ENCODE results near the gene PRODH2. TPM values are rescaled to one million over a fixed set of nuclear protein-coding genes. Genes with fewer than 3 reads are reported as not detected.

Gene PRODH2
- polyA plus RNA-seq, 1 of the 3 experiments (the other 2 are of a cell fraction) = not detected

DNA sequence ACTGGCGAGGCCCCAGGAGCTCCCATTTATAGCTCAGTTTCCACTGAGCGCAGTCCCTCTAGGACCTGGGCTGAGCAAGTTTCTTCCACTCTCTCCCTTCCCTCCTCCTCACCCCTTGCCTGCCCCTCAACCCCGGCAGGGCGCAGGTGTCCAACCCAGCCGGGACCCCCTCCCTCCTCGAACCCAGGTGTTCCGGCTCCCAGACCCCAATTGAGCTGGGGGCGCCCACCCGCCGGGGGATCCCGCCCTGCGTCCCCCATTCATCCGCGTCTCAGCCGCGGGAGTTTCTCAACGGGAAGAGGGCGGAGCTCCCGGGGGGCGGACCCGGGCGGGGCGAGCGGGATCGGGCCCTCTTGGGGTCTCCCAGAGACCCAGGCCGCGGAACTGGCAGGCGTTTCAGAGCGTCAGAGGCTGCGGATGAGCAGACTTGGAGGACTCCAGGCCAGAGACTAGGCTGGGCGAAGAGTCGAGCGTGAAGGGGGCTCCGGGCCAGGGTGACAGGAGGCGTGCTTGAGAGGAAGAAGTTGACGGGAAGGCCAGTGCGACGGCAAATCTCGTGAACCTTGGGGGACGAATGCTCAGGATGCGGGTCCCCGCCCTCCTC is 44.0 kb upstream of the PRODH2 start, which contains the start of gene KIRREL2:
KIRREL2 (plus strand) TSS at position 366 of the 604 bp plus-strand sequence; CDS start at position 575, 209 bp downstream.
- CTCF ChIA-PET = interaction anchor here (1.0 to 1.2 kb wide), 2 partner anchors 11 to 164 kb away, joined by 3 to 4 read pairs; no protein-coding TSS in a partner anchor
- peak; percentile 90 for DNase-seq

DNA sequence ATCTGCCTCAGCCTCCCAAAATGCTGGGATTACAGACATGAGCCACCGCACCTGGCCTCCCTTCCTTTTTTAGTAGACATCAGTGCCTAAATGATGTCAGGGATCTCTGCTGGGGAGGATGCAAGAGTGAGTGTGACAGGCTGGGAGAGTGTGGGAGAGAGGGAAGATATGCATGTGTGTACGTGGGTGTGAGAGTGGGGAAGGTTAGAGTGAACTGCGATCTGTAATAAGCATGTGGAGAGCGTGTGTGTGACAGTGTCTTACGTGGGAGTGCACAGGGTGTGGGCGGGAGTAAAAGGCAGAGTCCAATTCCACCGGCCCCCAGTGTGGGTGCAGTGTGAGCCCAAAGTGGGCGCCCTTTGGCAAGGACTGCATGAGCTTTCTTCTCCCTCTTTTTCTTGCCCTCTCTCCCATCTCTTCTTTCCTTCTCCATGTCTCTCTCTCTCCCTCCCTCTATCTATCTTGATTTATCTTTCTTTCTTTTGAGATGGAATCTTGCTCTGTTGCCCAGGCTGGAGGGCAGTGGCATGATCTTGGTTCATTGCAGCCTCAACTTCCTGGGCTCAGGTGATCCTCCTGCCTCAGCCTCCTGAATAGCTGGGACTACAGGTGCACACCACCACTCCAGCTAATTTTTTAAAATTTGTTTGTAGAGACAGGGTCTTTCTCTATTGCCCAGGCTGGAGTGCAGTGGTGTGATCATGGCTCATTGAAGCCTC is 40.6 kb upstream of the PRODH2 start:
- H2AFZ ChIP-seq (ENCODE audit: low read depth) = no peak overlapping the region
- H3F3A ChIP-seq (replicated peaks; ENCODE audit: insufficient read depth) = no peaks in the 10 kb centered on the region
- no peaks in the 10 kb centered on the region for H3K9me2 ChIP-seq
- H3K4me1 ChIP-seq (ENCODE audit: control insufficient read depth in 1 of 2, insufficient read depth in 2 of 2, low read depth in 1 of 2, low read length in 1 of 2) = peaks cover 0 to 11% of the 10 kb centered on the region in 2 experiments; a peak in 1 of 4 replicates
- DNase-seq = no peak
- no peak overlapping the region for H3K4me2 ChIP-seq
- 41% methylated on average over 8 of the region's 8 CpGs for WGBS (ENCODE audit: low lambda C conversion rate)
- no peak overlapping the region for H3K27ac ChIP-seq (ENCODE audit: low read depth in 2 of 2, low read length in 1 of 2)
- no peaks in the 10 kb centered on the region for H3K36me3 ChIP-seq (replicated peaks in 1 of 2; ENCODE audit: control insufficient read depth in 1 of 2, insufficient read depth in 2 of 2, low read length in 1 of 2)
- POLR2A ChIA-PET = no interaction called here
- TF ChIP-seq NRF1 (IDR thresholded peaks at IDR 0.05; ENCODE audit: low read depth, low read length) = no peak
- TF ChIP-seq CHD2 (IDR thresholded peaks at IDR 0.05; ENCODE audit: low read length, partially characterized antibody) = no peak
- no peak for TF ChIP-seq SMC3 (IDR thresholded peaks at IDR 0.05; ENCODE audit: low read depth, low read length)
- no peak for TF ChIP-seq RAD21 (IDR thresholded peaks at IDR 0.05; ENCODE audit: low read length)
- no peak for TF ChIP-seq MXI1 (IDR thresholded peaks at IDR 0.05; ENCODE audit: low read depth, low read length)
- TF ChIP-seq, protein P1, sequence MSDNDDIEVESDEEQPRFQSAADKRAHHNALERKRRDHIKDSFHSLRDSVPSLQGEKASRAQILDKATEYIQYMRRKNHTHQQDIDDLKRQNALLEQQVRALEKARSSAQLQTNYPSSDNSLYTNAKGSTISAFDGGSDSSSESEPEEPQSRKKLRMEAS (IDR thresholded peaks at IDR 0.05; ENCODE audit: low read depth) = no peak
- no peak for TF ChIP-seq TAF1 (IDR thresholded peaks at IDR 0.05; ENCODE audit: borderline replicate concordance, low read depth, low read length)
- TF ChIP-seq TEAD4 (IDR thresholded peaks at IDR 0.05; ENCODE audit: borderline replicate concordance, insufficient read depth) = no peak
- TF ChIP-seq JUND (IDR thresholded peaks at IDR 0.05) = no peak
- TF ChIP-seq TCF12 (IDR thresholded peaks at IDR 0.05) = no peak
- TF ChIP-seq, protein P2, sequence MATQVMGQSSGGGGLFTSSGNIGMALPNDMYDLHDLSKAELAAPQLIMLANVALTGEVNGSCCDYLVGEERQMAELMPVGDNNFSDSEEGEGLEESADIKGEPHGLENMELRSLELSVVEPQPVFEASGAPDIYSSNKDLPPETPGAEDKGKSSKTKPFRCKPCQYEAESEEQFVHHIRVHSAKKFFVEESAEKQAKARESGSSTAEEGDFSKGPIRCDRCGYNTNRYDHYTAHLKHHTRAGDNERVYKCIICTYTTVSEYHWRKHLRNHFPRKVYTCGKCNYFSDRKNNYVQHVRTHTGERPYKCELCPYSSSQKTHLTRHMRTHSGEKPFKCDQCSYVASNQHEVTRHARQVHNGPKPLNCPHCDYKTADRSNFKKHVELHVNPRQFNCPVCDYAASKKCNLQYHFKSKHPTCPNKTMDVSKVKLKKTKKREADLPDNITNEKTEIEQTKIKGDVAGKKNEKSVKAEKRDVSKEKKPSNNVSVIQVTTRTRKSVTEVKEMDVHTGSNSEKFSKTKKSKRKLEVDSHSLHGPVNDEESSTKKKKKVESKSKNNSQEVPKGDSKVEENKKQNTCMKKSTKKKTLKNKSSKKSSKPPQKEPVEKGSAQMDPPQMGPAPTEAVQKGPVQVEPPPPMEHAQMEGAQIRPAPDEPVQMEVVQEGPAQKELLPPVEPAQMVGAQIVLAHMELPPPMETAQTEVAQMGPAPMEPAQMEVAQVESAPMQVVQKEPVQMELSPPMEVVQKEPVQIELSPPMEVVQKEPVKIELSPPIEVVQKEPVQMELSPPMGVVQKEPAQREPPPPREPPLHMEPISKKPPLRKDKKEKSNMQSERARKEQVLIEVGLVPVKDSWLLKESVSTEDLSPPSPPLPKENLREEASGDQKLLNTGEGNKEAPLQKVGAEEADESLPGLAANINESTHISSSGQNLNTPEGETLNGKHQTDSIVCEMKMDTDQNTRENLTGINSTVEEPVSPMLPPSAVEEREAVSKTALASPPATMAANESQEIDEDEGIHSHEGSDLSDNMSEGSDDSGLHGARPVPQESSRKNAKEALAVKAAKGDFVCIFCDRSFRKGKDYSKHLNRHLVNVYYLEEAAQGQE (IDR thresholded peaks at IDR 0.05; ENCODE audit: low read depth, low read length) = no peak
- TF ChIP-seq GABPA (IDR thresholded peaks at IDR 0.05; ENCODE audit: low read depth) = no peak
- TF ChIP-seq FOXM1 (IDR thresholded peaks at IDR 0.05; ENCODE audit: low read depth) = no peak
- TF ChIP-seq, protein P3, sequence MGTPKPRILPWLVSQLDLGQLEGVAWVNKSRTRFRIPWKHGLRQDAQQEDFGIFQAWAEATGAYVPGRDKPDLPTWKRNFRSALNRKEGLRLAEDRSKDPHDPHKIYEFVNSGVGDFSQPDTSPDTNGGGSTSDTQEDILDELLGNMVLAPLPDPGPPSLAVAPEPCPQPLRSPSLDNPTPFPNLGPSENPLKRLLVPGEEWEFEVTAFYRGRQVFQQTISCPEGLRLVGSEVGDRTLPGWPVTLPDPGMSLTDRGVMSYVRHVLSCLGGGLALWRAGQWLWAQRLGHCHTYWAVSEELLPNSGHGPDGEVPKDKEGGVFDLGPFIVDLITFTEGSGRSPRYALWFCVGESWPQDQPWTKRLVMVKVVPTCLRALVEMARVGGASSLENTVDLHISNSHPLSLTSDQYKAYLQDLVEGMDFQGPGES (IDR thresholded peaks at IDR 0.05; ENCODE audit: low read depth, low read length) = no peak
- peaks cover 20% of the 10 kb centered on the region for H3K27me3 ChIP-seq (ENCODE audit: insufficient read depth)
- H3K79me2 ChIP-seq (ENCODE audit: insufficient read depth) = no peaks in the 10 kb centered on the region
- no peaks in the 10 kb centered on the region for H3K9me3 ChIP-seq
- H3K4me3 ChIP-seq (ENCODE audit: low read depth in 2 of 2, low read length in 1 of 2) = no peak overlapping the region
- H3K9ac ChIP-seq = no peak overlapping the region
- CTCF ChIA-PET = interaction anchor here (1.0 kb wide), 1 partner anchor 17 kb away, joined by 3 read pairs; no protein-coding TSS in a partner anchor
- no peaks in the 10 kb centered on the region for H4K20me1 ChIP-seq (ENCODE audit: insufficient read depth)

More for the DNA sequence above, 44.0 kb upstream of the PRODH2 start, which contains the start of gene KIRREL2:
- peak within 1 kb of the TSS; percentile 47 to 67 for H3K4me3 ChIP-seq (ENCODE audit: low read depth in 2 of 2, low read length in 1 of 2)
- H3K36me3 ChIP-seq (replicated peaks in 1 of 2; ENCODE audit: control insufficient read depth in 1 of 2, insufficient read depth in 2 of 2, low read length in 1 of 2) = no peaks in the 10 kb centered on the region
- H2AFZ ChIP-seq (ENCODE audit: low read depth) = peak within 1 kb of the TSS; percentile 93
- peaks cover 0 to 11% of the 10 kb centered on the region in 2 experiments; a peak in 1 of 4 replicates for H3K4me1 ChIP-seq (ENCODE audit: control insufficient read depth in 1 of 2, insufficient read depth in 2 of 2, low read depth in 1 of 2, low read length in 1 of 2)
- H3F3A ChIP-seq (replicated peaks; ENCODE audit: insufficient read depth) = no peaks in the 10 kb centered on the region
- no peaks in the 10 kb centered on the region for H3K9me3 ChIP-seq
- H3K79me2 ChIP-seq (ENCODE audit: insufficient read depth) = no peaks in the 10 kb centered on the region
- no peaks in the 10 kb centered on the region for H3K9me2 ChIP-seq
- no peaks in the 10 kb centered on the region; the same call in 1 of the 2 replicates for H3K27me3 ChIP-seq (ENCODE audit: insufficient read depth)
- no peaks in the 10 kb centered on the region for H4K20me1 ChIP-seq (ENCODE audit: insufficient read depth)
- TF ChIP-seq FOSL2 (IDR thresholded peaks at IDR 0.05; ENCODE audit: borderline replicate concordance, low read depth) (no peak), MXI1 (IDR thresholded peaks at IDR 0.05; ENCODE audit: low read depth, low read length) (0 out of 2 replicates have a peak, but pooled peaks have one; percentile 33)
- POLR2A ChIA-PET = interaction anchor here (1.7 kb wide), 1 partner anchor 13 kb away, joined by 6 read pairs; no protein-coding TSS in a partner anchor
- H3K27ac ChIP-seq (ENCODE audit: low read depth in 2 of 2, low read length in 1 of 2) = no peak within 1 kb of the TSS
- 6% methylated on average over 33 of the region's 42 CpGs for WGBS (ENCODE audit: low lambda C conversion rate)
- H3K9ac ChIP-seq = 0 out of 2 replicates have a peak within 1 kb of the TSS, but pooled peaks have one; percentile 25
- H3K4me2 ChIP-seq = peak within 1 kb of the TSS; percentile 90

Measured in SK-N-SH (cell line).